ENCODE measurements around the gene LRRC74B.
"Not testable (repeated sequence)": the region's sequence is repeated elsewhere in the genome, so short reads cannot be mapped to it uniquely, and the experiment has no call there.

LRRC74B gene

DNA sequence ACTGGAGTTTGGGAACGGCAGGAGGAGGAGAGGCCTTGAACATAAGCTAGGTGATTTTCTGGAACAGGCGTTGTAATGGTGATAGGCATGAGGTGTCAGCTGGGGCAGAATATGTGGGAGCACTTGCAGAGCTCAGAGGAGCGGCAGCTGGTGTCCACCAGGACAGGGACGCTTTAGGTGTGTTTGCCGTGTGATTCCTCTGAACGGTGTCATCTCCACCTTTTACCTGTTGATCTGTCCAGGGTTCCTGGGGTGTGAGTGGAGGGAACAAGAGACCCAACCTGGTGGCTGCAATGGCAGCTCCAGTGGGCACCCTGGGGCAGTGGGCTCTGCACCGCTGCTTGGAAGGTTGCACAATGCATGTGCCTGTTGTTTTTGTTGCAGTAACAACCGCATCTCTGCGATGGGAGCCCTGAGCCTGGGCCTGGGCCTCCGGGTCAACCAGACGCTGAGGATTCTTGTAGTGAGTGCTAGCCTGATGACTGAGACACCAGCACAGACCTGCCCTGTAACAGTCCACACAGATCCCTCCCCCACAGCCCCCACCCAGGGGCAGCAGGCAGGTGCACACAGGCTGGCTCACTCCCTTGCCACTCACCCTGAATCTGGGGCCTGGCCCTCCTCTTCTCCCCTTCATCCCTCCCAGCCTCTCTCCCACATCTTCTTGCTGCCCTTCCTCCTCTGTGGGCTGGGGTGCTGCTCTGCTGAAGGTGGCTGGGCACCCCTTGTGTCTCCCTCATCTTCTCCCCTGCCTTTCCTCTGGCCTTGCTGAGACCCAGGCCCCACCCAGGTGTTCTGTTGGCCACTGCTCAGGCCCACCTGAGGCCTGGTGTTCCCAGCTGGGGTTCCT lies 9.2 kb downstream of the LRRC74B start:
- no peak for DNase-seq

- DNase-seq = no peak
Observed at GRCh38 chr22:21055564-21055834, 9.8 kb downstream of the LRRC74B start.

- no peak for DNase-seq
Observed at GRCh38 chr22:21055880-21056319, 10.2 kb downstream of the LRRC74B start.

GRCh38 chr22:21060363-21060762 lies 14.6 kb downstream of the LRRC74B start:
- not testable (repeated sequence) for DNase-seq

DNA sequence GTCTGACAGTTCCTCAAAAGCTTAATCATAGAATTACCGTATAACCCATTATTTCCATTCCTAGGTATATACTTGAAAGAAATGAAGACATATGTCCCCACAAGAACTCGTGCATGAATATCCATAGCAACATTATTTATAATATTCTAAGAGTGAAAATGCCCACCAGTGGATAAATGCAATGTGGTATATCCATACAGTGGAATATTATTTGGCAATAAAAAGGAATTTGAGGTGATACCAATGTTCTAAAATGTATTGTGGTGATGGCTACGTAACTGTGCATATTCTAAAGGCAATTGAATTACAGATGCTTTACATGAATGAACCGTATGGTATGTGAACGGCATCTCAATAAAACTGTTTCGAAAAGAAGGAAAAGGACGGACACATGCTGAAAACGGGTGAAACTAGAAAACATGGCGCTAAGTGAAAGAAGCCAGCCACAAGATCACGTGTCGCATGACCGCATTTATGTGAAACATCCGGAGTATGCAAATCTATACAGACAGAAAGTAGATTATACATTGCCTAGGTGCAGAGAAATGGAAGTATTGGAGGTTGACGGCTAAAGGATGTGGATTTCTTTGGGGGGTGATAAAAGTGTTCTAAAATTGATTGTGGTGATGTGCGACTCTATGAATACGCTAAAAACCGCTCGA lies 16.0 kb downstream of the LRRC74B start:
- not testable (repeated sequence) for DNase-seq

DNA sequence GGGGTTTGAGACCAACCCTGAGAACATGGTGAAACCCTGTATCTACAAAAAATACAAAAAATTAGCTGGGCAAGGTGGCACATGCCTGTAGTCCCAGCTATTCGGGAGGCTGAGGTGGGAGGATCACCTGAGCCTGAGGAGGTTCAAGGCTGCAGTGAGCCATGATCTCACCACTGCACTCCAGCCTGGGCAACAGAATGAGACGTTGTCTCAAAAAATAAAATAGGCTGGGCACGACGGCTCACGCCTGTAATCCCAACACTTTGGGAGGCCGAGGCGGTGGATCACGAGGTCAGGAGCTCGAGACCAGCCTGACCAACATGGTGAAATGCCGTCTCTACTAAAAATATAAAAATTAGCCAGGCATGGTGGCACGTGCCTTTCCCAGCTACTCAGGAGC lies 18.7 kb downstream of the LRRC74B start:
- DNase-seq = not testable (repeated sequence)

DNA sequence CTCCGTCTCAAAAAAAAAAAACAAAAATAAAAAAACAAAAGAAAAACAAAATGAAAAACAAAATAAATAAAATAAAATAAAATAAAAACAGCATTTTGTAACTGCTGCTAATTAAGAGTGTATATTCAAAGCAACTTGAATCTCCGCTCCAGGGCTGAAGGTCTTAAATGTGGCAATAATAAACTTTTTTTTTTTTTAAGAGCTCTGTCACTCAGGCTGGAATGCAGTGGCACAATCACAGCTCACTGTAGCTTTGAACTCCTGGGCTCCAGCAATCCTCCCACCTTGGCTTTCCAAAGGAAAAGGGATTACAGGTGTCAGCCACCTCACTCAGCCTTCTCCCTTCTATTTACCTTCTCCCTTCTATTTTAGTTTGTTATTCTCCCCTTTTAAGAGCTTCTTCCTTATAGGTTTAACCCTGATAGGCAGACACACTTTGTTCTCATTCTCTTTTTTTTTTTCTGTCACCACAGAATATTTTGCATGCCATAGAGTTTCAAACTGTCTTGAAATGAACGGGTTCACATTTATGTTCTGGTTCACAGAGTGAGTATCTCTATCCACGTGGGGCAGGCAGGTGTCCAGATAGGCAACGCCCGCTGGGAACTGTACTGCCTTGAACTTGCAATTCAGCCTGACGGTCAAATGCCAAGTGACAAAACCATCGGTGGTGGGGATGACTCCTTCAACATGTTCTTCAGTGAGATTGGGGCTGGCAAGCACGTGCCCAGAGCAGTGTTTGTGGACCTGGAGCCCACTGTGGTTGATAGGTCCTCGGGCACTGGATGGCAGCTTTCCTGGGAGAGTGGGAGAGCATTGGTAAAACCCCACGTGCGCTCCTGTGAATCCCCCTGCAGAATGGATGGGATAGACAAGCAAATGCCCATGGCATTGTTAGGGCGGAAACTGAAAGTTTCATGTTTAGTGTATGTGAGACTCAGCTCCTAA lies 19.4 kb downstream of the LRRC74B start:
- DNase-seq = no peak

DNA sequence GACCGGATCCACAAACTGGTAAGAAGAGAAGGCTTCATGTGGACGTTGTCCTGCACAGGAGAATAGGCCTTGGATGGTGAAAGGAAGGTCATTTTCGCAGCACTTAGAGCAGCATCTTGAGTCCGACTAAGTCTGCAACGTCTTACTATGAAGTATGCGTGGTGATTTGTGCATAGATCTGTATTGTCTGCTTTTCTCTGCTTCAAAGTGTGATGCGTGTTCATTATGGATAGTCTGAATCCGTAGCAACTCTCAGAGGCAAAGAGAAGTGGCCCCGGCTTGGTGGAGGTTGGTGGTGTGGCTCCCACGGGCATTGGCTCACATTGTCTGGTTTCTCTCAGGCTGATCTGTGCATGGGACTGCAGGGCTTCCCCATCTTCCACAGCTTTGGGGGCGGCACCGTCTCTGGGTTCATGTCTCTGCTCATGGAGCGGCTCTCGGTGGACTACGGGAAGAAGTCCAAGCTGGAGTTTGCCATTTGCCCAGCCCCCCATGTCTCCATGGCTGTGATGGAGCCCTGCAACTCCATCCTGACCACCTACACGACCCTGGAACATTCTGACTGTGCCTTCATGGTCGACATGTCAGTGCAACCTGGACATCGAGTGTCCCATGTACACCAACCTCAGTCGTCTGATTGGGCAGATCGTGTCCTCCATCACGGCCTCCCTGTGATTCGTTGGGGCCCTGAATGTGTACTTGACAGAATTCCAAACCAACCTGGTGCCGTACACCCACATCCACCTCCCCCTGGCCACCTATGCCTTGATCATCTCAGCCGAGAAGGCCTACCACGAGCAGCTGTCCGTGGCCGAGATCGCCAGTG lies 21.5 kb downstream of the LRRC74B start:
- DNase-seq = no peak

DNA sequence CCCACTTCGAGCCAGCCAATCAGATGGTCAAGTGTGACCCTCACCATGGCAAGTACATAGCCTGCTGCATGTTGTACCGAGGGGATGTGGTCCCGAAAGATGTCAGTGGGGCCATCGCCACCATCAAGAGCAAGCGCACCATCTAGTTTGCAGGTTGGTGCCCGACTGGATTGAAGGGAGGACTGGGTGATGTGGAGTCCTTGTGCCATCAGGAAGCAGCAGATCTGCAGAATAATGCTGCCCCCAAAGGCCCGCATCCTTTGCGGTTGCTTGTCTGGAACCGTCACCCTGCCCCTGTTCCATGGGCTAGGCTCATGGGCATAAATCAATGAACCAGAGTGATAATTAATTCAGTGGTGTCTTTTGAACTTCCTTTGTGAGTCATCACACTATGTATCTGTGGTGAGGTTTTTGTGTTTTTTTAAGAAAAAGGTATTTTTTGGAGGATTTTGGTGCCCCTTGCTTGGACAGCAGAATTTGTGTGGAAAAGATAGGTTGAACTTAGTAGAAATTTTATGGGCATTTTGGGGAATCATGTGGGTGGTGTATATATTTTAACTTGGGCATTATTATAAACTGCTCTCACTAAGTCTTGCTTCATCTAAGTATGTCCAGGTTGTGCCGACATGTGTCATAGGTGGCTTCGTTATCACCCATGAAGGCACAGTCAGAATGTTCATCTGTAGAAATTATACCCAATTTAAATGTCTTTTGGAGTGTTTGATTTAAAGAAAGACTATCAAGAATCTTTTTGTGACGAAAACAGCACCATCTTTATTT lies 22.3 kb downstream of the LRRC74B start:
- DNase-seq = no peak

DNA sequence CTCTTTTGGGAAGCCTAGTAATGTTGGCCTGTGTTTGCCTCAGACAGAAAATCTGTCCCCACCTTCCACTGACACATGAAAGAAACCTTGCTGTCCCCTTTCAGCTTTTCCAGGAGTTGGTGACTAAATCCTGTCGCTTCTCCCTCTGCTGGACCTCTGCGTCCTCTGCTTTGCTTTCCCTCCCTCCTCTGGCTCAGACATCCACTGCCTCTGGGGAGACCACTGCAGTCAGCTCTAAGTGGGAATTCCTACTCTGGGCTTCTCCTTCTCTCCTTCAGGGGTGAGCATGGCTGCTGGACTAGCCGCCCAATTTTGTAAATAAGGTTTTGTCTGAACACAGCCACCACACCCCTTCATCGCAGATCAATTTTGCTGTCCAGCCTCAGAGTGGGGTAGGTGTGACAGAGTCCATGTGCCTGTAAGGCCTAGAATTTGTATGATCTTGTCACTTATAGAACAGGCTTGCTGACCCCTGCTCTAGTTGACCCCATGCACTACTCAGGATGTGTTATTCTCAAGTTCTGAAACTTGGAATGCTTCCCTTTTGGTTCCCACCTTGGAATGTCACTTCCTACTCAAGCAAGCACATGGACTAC lies 23.0 kb downstream of the LRRC74B start:
- no peak for DNase-seq

DNA sequence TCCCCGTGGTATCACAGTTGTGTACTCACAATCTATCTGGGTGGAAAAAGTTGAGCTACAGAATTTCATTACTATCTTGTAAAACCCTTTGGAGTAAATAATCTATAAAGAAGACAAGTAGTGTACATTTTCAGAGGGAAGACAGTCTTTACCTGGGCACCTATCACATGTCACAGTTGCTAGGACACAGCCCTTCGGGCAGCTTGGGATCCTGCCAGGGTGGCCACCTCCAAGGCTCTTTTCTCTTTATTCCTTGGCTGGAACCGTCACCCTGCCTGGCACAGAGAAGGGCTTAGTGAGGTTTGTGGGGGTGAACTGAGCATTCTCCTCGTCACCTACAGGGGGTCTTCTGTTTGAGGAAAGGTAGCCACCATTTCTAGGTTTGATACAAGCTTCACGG lies 23.6 kb downstream of the LRRC74B start:
- DNase-seq = no peak

DNA sequence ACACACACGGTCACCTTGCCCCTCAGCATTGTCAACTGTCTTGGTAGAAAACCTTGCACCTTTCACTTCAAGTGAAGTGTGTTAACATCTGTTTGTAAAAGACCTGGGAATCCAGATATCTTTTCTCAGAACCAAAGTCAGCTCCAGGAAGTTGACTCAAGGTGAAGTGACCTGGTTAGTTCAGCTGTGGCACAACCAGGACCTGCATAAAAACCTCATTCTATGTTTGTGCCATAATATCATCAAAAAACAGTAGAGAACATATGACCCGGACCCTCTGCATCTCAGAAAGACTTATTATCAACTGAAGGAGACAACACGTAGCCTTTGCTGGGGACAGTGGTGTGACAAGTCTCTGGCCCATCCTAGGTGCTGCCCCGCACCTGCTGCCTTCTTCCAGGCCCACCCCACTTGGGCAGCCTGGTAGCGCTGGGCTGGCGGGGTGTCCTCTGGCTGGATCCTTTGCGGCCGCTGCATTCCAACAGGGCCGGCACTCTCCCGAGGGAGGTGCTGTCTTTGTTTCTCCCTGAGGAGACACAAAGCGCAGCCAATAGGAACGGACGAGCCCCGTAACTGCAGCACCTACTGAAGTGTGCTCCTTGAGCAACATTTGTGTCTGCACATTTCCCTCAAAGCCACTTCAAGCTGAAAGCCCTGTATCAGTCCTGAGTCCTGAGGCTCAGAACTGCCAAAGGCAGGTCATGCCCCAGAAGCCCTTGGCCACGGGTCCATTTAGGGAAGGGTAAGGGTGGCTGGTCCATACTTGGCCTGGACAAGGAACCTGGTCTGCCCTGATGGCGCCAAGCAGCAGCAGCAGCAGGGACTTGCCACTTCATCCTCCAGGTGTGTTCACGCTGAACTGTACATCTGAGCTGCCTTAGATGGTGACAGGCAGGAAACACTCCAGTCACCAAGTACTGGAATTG lies 25.2 kb downstream of the LRRC74B start:
- DNase-seq = no peak

GRCh38 chr22:21071796-21072195 lies 26.1 kb downstream of the LRRC74B start:
- DNase-seq = not testable (repeated sequence)

DNA sequence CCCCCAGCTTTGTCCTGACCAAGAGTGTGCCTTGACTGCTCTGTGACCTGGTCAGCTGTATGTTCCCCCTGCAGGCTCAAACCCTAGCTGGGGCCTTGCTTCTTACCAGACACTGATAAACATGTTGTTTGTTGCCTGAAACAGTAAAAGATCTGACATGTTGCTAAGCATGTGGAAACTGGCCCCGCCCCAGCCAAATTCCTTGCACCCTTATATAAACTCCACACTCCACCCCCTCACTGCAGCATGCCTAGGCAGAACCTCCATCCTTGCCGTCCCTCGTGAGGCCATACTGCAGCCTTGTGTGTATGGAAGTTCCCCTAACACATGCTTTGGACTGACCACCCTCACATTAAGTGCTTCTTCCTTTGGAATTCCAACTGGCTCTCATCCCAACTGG lies 27.3 kb downstream of the LRRC74B start:
- DNase-seq = no peak

DNA sequence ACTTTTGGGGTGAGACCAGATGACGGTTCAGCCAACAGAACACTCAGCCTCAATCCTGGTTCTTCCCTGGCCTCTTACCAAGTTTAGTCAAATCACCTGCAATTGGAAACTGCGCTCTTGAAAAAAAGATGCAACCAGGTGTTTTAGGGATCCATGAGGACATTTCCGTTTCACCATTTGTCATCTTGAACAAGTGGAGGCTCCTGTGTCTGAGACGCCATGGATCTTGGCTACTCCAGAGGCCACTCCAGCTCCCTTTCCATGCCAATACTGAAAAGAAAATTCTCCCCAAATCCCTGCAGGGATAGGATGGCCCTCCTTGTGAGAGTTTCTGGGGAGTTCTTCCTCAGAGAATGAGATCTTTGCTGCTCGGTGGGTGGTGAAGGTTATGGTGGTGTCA lies 27.7 kb downstream of the LRRC74B start:
- no peak for DNase-seq

- DNase-seq = no peak
Observed at GRCh38 chr22:21074102-21074715, 28.5 kb downstream of the LRRC74B start.

- no peak for DNase-seq
Observed at GRCh38 chr22:21075516-21076138, 29.9 kb downstream of the LRRC74B start.

DNA sequence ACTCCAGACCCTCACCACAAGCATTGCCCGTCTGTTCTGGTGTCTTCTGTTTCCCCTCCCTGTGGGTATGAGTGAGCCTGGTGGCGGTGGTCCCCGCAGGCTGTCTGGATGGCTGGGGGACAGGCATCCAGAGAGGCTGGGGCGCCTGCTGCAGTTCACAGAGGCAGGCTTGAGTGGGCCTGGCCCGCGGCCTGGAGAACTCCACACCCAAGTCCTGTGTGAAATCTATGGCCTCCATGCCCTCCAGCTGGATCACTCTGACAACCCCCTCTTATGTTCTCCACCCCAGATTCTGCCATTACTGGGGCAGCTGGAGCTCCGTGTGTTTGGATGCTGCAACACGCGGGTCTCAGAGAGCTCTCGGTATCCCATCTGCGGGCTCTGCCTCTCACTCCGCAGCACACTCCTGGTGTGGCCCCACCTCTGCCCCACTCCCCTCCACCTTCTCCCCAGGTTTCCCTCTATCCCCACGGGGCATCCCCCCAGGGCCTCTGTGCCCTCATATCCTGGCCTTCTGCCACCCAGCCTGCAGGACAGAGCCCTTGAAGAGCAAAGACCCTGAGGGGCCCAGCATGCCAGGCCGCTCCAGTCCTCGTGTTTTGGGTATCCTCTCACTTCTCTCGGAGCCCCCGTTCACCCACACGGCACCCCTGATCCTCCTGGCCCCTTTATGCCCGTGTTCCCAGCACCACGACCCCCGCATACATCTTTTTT lies 31.3 kb downstream of the LRRC74B start:
- DNase-seq = no peak
